A549 (cell line): ENCODE measurements around the gene FBXW10. TPM values are rescaled to one million over a fixed set of nuclear protein-coding genes. Genes with fewer than 3 reads are reported as not detected.
"Not testable (repeated sequence)": the region's sequence is repeated elsewhere in the genome, so short reads cannot be mapped to it uniquely, and the experiment has no call there.

Source experiments
- ATAC-seq, 2 experiments: fragments of 200-7000 bp in 1 of 2; fragments of >200 bp in 1 of 2; cut with Nextera tagmentation in 1 of 2; cut with Tn5 transposase in 1 of 2; 3 replicates each; pipeline versions ENCODE4 v1.8.0 to v1.9.1; 2018 to 2020; ENCODE audit warnings: mild to moderate bottlenecking in 1 of 2, moderate library complexity in 1 of 2
- CTCF ChIA-PET: fragments of 300-600 bp; sonication (Branson Sonifier 250); formaldehyde crosslinking; extraction: SDS; loops from one replicate; lab custom pipeline; 2021; ENCODE audit warnings: antibody characterized with exemption, inconsistent platforms; lab: Yijun Ruan, JAX
- POLR2A ChIA-PET: fragments of 350-600 bp; formaldehyde crosslinking; extraction: SDS; loops from one replicate; lab custom pipeline; 2021; ENCODE audit warnings: antibody characterized with exemption, inconsistent platforms; lab: Yijun Ruan, JAX
- DNase-seq, 2 experiments: peaks; one replicate each; pipeline versions ENCODE4 v3.0.0 to v3.0.0-alpha.2; 2011 to 2016; ENCODE audit warnings: low read depth in 1 of 2, low spot score in 1 of 2
- FAIRE-seq: peaks from 2 replicates; lab custom pipeline; 2011; peaks lifted over from hg19 to GRCh38; lab: Jason Lieb, UNC
- H3K27ac ChIP-seq, 2 experiments: fragments of >200 bp; sonication (Bioruptor Twin); formaldehyde crosslinking; 3 replicates each; pipeline ENCODE4 v1.5.1; 2016 to 2017
- H3K4me1 ChIP-seq: fragments of >200 bp; sonication (Bioruptor Twin); formaldehyde crosslinking; 3 replicates; pipeline ENCODE4 v1.6.1; 2016
- H3K4me2 ChIP-seq: fragments of >200 bp; sonication (Bioruptor Twin); formaldehyde crosslinking; 3 replicates; pipeline ENCODE4 v1.6.1; 2016
- H3K4me3 ChIP-seq: fragments of >200 bp; sonication (Bioruptor Twin); formaldehyde crosslinking; 3 replicates; pipeline ENCODE4 v1.5.1; 2016
- H3K9me3 ChIP-seq: fragments of >200 bp; sonication (Bioruptor Twin); formaldehyde crosslinking; 3 replicates; pipeline ENCODE4 v1.6.1; 2016
- RAD21 ChIP-seq, 2 experiments: fragments of >200 bp in 1 of 2; sonication (Bioruptor Twin) in 1 of 2; formaldehyde crosslinking in 1 of 2; IDR thresholded peaks in 1 of 2; conservative IDR thresholded peaks in 1 of 2; 2 replicates in 1 of 2; 3 replicates in 1 of 2; pipeline ENCODE4 v1.6.1; 2012 to 2018; ENCODE audit warnings: inconsistent platforms in 1 of 2
- WGBS: methylation state at CpG from one replicate; pipeline ENCODE4 v1.1.6; 2017; ENCODE audit errors: missing lambda C conversion rate; 5-methylcytosine and 5-hydroxymethylcytosine counted together
- polyA plus RNA-seq, 4 experiments: library from polyadenylated mRNA; depleted of rRNA in 3 of 4; stranded (reverse); fragments of >200 nt; fragmentation: RNase III in 1 of 4; extraction: RNeasy Plus Mini Kit Qiagen cat#74134 plus additional on column Dnase treatment in 1 of 4; gene quantifications; 2 replicates in 3 of 4; 3 replicates in 1 of 4; pipeline ENCODE4 v1.2.3, GENCODE V29; 2011 to 2017

Gene FBXW10
- polyA plus RNA-seq, 2 of the 4 experiments (the other 2 are of a cell fraction) = 3.4 to 3.8 TPM

DNA sequence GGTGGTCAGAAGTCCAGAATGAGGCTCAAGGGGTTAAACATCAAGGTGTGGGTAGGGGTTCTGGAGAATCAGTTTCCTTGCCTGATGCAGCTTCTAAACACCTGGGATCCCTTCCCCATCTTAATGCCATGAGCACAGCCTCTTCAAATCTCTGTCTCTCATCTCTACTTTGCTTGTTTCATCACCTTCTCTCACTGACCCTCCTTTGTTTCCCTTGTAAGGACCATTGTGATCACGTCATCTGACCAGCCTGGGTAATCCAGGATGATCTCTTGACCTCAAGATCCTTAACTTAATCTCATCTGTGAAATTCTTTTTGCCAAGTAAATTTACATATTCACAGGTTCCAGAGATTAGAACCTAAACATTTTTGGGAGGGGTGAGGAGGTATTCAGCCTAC, 42.1 kb downstream of the FBXW10 start:
- ATAC-seq, DNase-seq, H3K27ac ChIP-seq, H3K9me3 ChIP-seq, H3K4me2 ChIP-seq, H3K4me3 ChIP-seq, POLR2A ChIA-PET, CTCF ChIA-PET: not testable (repeated sequence)
- H3K4me1 ChIP-seq = peaks cover 15% of the 10 kb centered on the region
- peak; percentile 94 for FAIRE-seq
- 93% methylated on average over 1 of the region's 1 CpG for WGBS

DNA sequence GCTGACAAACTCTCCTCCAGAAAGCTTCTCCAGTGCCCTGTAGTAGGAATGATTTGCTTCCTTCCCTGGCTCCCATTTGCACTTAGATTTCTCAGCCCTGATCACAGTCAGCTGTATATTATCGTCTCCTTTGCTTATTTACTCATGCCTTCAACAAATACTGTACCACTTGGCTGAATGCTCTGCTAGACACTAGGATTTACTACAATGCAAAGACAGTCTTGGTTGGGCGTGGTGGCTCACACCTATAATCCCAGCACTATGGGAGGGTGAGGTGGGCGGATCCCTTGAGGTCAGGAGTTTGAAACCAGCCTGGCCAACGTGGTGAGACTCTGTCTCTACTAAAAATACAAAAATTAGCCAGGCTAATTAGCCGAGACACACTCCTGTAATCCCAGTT, 43.0 kb downstream of the FBXW10 start:
- peaks cover 15% of the 10 kb centered on the region for H3K4me1 ChIP-seq
- DNase-seq, ATAC-seq, POLR2A ChIA-PET, CTCF ChIA-PET, H3K4me2 ChIP-seq, H3K27ac ChIP-seq, H3K4me3 ChIP-seq, H3K9me3 ChIP-seq: not testable (repeated sequence)
- WGBS = 69% methylated on average over 4 of the region's 5 CpGs
- FAIRE-seq = peak; percentile 46

DNA sequence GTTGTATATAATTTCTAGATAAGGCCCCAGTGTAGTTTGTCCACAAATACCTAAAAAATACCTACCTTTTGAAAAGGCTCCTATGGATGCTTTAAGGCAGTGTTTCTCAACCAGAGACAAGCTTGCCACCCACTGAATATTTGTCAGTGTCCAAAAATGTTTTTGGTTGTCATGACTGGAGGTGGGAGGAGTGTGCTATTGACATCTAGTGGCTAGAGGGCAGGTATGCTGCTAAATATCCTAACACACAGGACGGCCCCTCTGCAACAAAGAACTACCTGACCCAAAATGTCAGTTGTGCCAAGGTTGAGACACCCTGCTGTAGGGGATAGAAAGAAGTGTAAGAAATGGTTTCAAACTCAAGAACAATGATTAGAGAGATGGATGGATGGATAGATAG, 47.5 kb downstream of the FBXW10 start:
- DNase-seq, POLR2A ChIA-PET, H3K4me2 ChIP-seq, H3K4me1 ChIP-seq, H3K27ac ChIP-seq, CTCF ChIA-PET, H3K4me3 ChIP-seq, H3K9me3 ChIP-seq: not testable (repeated sequence)
- 0 out of 5 replicates have a peak, but pooled peaks of 1 of the 2 experiments have one; percentile 15 for TF ChIP-seq RAD21 (conservative IDR thresholded peaks at IDR 0.05 in 1 of 2, IDR thresholded peaks at IDR 0.05 in 1 of 2)
- WGBS = 45% methylated on average over 1 of the region's 1 CpG
- ATAC-seq (peak; percentile 81 to 86; a peak in 5 of 6 replicates), FAIRE-seq (peak; percentile 99)

DNA sequence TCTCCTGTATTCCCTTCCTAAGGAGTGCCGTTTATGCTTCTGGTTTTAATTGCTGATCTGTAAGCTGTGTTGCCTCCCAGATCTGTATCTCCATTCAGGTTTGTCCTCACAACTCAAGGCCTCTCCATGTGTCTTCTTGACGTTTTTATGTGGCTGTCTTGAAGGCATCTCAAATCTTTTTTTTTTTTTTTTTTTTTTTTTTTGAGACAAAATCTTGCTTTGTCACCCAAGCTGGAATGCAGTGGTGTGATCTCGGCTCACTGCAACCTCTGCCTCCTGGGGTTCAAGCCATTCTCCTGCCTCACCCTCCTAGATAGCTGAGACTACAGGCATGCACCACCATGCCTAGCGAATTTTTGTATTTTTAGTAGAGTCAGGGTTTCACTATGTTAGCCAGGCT, 51.0 kb downstream of the FBXW10 start:
- CTCF ChIA-PET = interaction anchor here (0.6 kb wide), 1 partner anchor 587 kb away, joined by 4 read pairs; no protein-coding TSS in a partner anchor
- FAIRE-seq = peak; percentile 70
- H3K4me1 ChIP-seq, H3K4me2 ChIP-seq, DNase-seq, H3K9me3 ChIP-seq, POLR2A ChIA-PET, H3K4me3 ChIP-seq, ATAC-seq: not testable (repeated sequence)
- H3K27ac ChIP-seq = peak overlapping the region in 1 of 2 experiments; percentile 46; a peak in 1 of 6 replicates
- 62% methylated on average over 4 of the region's 4 CpGs for WGBS

DNA sequence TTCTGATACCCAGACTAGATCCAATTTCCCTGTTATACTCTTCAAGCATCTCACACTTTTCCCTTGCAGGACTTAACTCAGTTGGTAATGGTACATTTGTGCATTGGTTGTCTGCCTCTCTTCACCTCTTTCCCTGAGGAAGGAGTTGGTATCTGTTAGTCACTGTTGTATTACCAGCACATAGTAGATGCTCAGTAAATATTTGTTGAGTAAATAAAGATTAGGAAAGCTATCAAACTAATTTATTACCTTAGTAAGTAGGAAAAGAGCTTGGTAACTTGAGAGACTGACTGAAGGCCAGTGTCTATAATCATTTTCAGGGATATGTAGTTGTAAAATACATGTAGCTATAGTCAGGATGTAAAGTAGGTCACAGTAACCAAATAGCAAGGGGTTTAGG, 53.0 kb downstream of the FBXW10 start:
- DNase-seq, H3K27ac ChIP-seq, H3K4me2 ChIP-seq, H3K4me3 ChIP-seq, POLR2A ChIA-PET, ATAC-seq, FAIRE-seq, H3K9me3 ChIP-seq, H3K4me1 ChIP-seq, CTCF ChIA-PET: not testable (repeated sequence)

DNA sequence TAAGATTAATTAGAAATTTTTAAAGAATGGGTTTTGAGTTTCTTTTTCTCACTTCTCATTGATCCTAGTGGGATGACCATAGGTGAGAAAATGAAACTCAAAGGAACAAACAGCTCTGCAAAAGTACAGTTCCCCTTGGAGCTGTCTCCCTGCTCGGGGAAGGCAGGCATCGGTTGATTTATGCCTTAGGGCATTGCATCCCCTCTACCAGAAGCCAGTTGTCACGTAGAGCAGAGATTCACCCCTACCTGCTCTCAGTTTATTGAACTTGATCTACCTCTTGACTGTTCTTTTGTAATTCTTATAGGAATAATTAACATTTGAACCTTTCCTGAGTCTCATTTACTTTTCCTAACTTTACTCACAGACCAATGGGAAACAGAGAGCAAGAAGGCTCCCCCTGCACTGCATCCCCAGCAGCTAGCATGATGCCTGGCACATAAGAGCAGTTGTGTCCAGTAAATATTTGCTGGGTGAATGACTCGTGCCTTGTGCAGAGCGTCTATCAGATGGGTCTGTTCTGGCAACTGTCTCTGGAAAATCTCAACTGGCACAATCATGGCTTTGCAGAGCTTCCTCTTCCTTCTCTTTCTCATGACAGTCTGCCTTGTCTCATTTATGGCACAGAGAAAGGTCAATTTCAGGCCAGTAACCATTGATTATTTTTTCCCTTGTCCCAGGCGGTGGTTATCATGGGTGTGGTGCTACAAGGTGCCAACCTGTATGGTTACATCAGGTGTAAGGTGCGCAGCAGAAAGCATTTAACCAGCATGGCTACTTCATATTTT, 59.8 kb downstream of the FBXW10 start:
- H3K4me2 ChIP-seq, H3K27ac ChIP-seq, POLR2A ChIA-PET, DNase-seq, H3K9me3 ChIP-seq, H3K4me1 ChIP-seq, CTCF ChIA-PET, H3K4me3 ChIP-seq: not testable (repeated sequence)
- WGBS = 76% methylated on average over 7 of the region's 7 CpGs
- ATAC-seq = peak in 1 of 2 experiments; percentile 49; a peak in 3 of 6 replicates
- FAIRE-seq = peak; percentile 82

DNA sequence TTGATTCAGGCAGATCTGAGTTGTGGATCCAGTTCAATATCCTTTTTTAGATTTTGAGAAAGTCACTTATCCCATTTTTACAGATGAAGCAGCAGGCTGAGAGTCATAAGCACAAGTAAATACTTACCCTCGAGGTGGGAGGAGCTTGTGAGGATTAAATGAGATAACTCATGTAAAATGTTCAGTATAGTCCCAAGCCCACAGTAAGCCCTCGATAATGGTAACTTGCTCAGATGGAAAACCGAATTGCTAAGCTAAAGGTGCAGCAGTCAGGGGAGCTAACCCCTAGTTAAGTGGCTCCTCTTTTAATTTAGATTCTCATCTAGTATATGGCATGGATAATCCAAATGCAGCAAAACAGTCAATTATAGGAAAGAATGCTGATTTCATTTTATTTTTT, 72.1 kb downstream of the FBXW10 start:
- not testable (repeated sequence) for FAIRE-seq

More for the DNA sequence above, 72.1 kb downstream of the FBXW10 start:
- H3K4me1 ChIP-seq, ATAC-seq, H3K4me2 ChIP-seq, POLR2A ChIA-PET, H3K27ac ChIP-seq, H3K9me3 ChIP-seq, H3K4me3 ChIP-seq, CTCF ChIA-PET, DNase-seq: not testable (repeated sequence)
- 51% methylated on average over 3 of the region's 3 CpGs for WGBS
